HG02885 (cell line): ENCODE results near the gene ERO1A.
"Not testable (repeated sequence)": the region's sequence is repeated elsewhere in the genome, so short reads cannot be mapped to it uniquely, and the experiment has no call there.

Source experiments
- ATAC-seq: cut with Tn5 transposase; IDR thresholded peaks from one replicate; pipeline ENCODE4 v1.9.1; 2021; ENCODE audit warnings: mild to moderate bottlenecking; ENCODE audit not compliant: unreplicated experiment, poor library complexity

The ERO1A gene, protein sequence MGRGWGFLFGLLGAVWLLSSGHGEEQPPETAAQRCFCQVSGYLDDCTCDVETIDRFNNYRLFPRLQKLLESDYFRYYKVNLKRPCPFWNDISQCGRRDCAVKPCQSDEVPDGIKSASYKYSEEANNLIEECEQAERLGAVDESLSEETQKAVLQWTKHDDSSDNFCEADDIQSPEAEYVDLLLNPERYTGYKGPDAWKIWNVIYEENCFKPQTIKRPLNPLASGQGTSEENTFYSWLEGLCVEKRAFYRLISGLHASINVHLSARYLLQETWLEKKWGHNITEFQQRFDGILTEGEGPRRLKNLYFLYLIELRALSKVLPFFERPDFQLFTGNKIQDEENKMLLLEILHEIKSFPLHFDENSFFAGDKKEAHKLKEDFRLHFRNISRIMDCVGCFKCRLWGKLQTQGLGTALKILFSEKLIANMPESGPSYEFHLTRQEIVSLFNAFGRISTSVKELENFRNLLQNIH

DNA sequence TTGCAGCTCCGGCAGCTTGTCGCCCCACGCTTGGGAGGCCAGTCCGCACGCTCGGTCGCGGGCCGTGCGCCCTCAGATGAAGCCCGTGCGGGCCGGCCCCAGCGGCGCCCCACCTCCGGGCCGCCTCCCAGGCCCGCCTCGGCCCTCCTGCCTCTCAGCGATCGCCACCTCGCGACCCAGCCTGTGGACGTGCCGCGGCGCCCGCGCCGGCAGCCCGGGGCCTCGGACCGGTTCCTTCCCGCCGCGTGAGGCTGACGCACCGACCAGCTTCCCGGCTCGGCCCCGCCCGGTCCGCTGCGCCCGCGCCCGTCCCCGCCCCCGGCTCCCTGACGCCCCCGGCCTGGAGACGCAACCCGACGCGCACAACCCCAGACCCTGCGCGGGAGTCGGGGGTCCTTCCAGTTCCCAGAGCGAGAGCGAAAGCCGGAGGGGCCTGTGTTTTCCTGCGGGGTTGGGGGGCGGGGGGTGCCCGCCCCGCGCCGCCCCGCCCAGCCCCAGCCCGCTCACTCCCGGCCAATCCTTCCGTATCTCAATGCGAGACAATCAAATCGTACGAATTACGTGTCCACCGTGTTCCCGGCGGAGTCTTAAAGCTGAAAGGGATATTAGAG, at the start of gene ERO1A:
ERO1A (minus strand) TSS at position 78 of the 611 bp plus-strand sequence; CDS start at position 1, 77 bp downstream.
- ATAC-seq = peak; percentile 78

DNA sequence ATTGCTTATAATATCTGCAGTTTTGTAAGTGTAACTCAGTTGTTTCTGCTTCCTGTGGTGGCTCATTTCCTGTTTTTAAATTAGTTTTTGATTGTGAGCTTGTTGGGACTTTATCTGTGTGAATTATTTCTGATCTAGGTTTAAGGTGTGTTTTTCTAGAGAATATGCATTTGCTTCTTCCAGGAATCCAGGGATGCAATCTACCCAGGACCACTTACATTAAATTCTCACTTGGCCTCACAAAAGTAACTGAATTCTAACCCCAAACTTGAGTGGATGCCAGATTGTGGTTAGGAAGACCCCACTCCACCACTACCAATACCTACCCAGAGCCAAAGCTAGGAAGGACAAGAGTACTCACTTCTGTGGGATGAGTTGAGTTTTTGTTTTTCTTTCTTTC, 46.5 kb upstream of the ERO1A start:
- no peak for ATAC-seq

DNA sequence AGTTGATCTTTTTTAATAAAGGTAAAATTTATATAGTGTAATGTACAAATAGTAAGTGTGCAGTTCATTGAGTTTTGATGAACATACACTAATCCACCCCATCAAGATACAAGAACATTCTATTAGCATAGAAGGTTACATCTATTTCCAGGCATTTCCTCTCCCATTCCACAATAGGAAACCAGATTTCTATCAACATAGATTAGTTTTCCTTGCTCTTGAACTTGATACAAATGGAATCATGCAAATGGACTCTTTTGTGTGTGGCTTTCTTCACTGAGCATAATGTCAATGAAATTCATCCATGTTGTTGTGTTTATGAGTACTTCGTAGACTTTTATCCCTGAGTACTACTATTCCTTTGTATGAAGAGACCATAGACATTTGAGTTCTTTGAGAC, 45.4 kb upstream of the ERO1A start:
- ATAC-seq = no peak

DNA sequence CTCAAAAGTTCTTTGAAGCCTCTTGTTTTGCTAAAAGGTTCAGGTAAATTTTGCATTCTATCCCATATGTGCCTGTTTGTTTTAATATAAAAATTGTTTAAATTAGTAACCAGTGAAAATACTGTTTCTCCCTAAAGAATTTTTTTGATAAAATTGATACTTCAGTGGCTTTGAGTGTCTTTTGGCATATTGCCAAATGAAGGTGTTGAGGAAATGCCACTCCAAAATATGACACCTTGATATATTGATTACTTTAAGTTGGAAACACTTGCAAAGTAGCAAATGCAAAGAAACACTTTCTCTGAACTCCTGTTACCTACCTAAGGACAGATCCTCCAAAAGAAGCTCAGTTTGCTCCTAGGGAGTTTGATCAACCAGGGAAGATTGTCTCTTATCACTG, 43.1 kb upstream of the ERO1A start:
- no peak for ATAC-seq

DNA sequence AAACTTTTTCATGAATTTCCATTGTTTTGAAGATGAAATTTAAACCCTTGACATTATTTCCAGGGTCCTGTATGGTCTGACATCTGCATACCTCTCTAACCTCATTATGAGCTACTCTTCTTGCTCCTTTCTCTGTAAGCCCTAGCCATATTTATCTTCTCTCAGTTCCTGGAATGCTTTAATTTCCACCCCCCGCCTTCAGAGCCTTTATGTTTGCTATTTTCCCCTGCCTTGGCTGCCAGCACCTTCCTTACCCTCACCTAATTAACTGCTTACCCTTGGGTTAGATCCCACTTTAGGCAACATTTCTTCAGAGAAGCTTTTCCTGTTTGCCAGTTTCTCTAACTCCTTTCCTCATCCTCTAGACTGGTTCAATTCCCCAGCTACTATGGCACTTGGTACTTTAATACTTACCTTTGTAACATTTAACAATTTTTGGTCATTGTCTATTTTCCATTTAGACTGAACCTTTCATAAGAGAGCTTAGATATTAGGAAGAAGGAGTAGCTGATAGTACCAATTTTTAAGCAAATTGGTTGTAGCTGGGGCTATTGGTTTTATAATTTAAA, 40.6 kb upstream of the ERO1A start:
- no peak for ATAC-seq

DNA sequence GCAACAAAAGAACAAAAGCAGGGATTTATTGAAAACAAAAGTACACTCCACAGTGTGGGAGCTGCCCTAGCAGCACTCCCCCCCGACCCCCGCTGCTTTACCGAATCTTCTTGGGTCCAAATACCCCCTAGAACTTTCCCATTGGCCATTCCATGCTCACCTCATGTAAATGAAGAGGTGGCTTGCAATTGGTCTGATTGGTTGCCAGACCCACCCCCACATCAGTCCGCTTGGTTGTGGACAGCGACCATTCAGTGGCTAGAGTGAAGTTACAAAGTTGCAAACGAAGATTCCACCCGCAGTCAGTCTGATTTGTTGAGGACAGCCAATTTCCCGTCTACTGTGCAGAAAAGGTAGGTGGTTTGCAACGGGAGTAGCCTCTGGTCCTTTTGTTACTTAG, 38.5 kb upstream of the ERO1A start:
- no peak for ATAC-seq

DNA sequence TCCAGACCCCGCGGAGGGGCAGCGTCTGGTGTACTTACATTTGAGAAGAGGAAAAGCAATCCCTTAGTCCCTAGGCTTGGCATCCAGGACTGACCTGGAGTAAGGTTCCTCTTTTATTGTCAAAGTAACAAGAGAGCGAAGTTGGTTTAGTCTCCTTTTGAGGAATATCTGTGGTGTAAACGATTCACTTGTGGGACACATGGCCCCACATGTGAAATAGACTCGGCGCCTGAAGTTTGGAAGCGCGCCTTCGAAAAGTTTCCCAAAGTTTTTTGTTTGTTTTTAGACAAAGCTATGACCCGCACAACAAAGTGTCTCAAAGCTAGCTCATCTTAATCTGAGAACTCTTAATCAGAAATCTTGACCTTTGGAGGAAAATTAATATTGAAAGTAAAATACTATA, 35.4 kb upstream of the ERO1A start:
- ATAC-seq = no peak

DNA sequence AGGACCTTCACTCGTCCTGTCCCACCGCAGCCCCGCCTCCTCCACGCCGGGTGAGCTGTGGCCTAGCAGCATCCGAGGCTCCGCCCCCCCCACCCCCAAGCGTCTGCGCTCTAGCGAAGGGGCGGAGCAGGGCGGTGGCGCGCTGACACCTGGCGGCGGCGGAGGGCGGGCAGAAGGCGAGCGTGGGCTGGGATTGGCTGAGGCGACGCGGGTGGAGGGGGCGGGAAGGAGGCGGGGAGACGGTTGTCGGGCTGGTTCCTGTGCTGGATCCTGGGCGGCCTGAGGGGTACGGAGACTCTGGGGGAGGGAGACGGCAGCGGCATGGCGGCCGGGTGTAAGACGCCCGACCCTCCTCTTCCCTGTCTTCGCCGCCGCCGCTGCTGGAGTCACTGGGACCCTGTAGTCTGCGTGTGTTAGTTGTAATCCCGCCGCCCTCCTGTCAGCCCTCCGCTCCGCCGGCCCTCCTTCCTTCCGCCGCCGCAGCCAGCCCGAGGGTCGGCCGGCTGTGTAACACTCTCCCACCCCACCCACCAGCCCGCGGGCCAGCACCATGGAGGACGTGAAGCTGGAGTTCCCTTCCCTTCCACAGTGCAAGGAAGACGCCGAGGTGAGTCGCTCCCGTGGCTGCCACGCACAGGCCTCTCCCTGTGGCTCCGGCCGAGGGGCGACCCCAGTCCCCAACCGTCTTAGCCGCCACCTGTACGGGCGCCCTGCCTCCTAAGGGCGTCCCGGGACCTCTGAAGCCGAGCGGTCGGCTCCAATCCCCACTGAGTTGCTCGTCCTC, 34.8 kb upstream of the ERO1A start, which contains the start of gene STYX:
STYX (plus strand) TSS at position 242 of the 784 bp plus-strand sequence; CDS start at position 551, 309 bp downstream.
- peak; percentile 94 for ATAC-seq

DNA sequence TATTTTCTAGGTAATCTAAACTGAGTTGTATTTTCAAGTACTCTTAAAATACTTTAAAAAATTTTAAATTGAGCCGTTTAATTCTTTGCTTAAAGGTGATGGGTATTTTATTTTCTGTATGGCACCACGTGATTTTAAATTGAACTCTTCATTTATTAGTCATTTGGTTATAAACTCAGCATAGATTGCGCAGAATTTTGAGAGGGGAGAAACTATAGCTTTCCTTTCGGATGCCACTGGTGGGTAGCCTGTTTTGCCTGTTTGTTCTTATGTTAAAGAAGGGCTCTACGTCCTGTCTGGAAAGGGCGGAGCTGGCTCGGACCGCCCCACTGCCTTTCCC, 34.2 kb upstream of the ERO1A start:
- ATAC-seq = no peak

DNA sequence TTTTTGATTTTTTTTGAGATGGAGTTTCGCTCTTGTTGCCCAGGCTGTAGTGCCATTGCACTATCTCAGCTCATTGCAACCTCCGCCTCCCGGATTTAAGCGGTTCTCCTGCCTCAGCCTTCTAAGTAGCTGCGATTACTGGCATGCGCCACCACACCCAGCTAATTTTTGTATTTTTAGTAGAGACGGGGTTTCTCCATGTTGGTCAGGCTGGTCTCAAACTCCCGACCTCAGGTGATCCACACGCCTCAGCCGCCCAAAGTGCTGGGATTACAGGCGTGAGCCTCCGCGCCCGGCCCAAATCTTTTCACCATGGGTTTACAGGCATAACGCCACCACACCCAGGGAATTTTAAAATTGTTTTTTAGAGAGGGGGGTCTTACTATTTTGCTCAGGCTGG, 33.7 kb upstream of the ERO1A start:
- ATAC-seq = not testable (repeated sequence)

DNA sequence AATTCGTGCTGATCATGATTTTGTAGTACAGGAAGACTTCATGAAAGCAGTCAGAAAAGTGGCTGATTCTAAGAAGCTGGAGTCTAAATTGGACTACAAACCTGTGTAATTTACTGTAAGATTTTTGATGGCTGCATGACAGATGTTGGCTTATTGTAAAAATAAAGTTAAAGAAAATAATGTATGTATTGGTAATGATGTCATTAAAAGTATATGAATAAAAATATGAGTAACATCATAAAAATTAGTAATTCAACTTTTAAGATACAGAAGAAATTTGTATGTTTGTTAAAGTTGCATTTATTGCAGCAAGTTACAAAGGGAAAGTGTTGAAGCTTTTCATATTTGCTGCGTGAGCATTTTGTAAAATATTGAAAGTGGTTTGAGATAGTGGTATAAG, 32.2 kb upstream of the ERO1A start:
- ATAC-seq = not testable (repeated sequence)

DNA sequence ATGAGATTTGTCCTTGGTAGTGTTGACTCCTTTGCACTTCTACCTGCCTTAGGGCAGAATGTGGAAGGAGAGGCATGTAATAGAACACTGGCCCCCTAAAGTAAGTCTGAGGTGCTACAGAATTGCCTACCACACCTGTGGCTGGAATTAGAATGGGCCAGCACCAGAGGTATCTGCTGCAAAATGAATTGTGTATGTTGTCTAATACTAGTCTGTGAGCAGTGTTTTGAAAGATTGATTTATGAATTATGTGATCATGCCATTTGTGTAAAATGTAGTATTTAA, 28.9 kb upstream of the ERO1A start:
- no peak for ATAC-seq

DNA sequence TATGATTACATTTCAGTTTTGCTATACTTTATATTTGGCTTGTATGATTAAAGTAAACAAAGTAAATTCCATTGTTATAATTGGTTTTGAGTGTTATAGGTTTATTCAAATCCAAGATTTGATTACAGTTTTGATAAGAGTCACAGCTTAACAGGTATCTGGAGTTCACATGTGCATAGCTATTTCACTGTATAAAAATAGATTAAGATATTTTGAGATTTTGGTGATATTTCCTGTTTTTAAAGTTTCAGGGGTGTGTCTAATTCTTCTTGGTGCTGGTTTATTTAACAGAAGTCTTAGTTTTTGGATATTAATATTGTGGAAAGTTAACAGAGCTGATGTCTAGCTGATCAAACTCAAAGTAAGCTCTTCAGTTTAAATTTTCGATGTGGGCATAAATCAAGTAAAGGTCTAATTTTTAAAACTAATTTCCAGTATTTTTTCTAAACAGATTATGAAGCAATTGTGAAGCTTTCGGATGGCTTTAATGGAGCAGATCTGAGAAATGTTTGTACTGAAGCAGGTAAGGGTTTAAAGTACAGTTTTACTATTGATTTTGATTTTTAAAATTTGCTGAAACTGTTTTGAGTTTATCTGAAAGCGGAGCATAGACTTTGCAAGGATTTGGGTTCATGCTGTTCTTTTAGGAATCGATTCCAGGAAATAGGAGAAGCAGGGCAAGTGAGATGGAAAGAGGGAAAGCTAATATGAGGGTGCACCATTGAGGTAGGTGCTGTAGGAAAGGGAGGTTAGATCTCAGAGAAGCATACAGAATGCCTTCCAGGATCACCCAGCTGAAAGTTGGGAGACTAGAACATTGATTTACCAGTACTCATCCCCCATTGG, 28.4 kb upstream of the ERO1A start:
- ATAC-seq = no peak

DNA sequence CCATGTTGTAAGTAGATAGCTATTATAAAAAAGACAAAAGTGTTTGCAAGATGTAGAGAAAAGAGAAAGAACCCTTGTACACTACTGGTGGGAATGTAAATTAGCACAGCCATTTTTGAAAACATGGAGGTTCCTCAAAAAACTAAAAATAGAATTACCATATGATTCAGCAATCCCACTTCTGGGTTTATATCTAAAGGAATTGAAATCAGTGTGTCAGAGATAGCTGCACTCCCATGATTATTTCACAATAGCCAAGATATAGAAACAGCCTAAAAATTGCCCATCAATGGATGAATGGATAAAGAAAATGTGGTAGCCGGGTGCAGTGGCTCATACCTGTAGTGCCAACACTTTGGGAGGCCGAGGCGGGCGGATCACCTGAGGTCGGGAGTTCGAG, 20.8 kb upstream of the ERO1A start:
- ATAC-seq = no peak

DNA sequence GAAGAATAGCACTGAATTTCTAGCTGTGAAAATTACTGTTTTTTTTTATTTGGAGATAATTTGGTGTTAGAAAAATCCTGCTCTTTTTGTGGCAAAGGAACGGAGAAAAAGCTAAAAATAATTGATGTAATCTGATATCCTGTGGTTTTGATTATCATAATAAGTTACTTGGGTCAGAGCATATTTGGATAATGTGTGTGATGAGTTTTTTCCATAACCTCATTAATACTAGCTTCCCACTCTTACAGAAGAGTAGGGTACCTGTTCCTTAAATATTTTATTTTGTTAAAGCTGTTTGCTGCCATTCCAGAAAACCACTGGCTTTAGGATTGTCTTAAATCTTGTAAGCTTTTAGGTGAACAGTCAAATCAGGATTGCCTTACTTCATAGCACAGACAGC, 16.3 kb upstream of the ERO1A start:
- ATAC-seq = no peak

DNA sequence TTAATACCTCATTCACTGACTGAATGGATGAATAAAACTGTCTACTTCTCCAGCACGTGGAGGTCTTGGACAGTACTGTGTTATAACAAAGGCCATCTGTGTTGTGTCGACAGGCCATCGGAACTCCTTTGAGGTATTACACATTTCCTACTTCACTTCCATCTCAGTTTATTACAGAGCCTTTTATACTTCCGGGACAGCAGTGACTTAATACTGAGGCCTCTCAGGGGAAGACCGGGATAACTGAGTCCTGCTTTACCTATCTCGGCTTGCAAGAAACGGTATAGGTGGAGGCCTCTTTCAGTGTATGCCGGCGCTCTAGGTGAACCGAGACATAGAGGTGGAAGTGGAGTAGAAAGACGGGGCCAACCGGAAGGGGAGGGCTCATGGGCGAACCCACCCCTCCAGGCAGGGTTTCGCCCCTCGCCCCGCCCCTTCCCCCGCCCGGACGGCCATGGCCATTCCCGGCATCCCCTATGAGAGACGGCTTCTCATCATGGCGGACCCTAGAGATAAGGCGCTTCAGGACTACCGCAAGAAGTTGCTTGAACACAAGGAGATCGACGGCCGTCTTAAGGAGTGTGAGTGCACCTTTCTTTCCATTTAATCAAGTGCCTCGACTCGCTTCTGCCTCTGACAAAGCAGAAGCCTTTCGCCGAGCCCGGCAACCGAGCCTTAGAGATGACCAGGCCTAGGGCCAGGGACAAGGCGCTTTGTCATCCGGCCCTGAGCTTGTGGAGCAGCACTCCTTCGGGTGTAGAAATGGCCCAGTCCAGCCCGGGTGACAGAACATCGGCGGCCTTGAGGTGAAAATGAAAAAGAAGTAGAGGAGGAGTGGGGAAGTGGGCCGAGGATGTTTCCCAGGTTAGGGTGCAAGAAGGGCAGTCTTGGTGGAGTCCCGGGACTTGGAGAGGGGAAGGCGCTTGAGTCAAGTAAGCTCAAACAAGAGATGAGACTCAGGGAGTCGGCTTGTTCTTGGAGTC, 11.7 kb upstream of the ERO1A start, which contains the start of gene PSMC6:
PSMC6 (plus strand) TSS at position 477 of the 983 bp plus-strand sequence; CDS start at position 497, 20 bp downstream.
- peak; percentile 97 for ATAC-seq

DNA sequence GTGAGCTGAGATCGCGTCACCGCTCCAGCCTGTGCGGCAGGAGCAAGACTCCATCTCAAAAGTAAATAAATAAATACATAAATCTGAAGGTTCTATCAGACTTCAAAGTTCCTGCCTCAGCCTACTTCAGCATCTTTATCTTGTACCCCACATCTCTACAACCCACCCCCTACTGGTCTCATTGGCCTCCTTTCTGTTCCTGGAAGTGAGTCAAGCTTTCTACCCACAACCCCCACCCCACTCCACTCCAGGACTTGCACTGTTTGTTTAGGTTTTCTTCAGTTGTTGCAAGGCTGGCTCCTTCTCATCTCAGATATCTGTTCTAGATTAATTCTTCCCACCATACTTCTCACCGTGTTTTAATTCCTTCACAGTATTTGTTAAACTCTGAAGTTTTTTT, 10.9 kb upstream of the ERO1A start:
- ATAC-seq = no peak

DNA sequence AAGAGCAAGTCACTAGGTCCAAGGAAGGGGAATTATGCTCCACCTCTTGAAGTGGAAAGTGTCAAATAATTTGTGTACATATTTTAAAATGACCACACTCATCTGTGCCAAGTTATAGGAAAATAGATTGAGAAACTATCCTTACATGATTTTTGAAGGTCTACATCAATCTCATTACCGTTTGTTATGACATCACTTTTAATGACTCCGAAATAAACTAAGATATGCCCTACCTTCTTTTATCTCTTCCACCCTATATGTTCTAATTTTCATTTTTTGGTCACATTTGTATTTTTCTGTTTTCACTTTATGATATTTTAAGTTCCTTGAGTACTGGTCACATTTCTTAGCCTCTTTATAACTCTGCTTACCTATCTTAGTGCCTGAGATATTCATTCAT, 8.3 kb upstream of the ERO1A start:
- no peak for ATAC-seq

DNA sequence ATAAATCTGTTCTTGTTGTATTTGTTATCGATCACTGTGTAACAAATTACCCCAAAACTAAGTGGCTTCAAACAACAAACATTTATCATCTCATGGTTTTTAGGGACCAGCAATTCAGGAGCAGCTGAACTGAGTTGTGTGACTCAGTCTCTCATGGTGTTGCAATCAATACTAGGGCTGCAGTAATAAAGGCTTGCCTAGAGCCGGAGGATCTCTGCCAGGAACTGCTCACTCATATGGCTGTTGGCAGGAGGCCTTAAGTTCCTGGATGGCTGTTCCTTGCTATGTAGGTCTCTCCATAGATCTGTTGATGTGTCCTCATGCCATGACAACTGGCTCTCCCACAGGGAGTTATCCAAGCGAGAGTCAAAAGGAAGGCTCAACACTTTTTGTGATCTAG, 7.9 kb upstream of the ERO1A start:
- no peak for ATAC-seq
